ENCODE measurements around the gene ZNF280D.

DNA sequence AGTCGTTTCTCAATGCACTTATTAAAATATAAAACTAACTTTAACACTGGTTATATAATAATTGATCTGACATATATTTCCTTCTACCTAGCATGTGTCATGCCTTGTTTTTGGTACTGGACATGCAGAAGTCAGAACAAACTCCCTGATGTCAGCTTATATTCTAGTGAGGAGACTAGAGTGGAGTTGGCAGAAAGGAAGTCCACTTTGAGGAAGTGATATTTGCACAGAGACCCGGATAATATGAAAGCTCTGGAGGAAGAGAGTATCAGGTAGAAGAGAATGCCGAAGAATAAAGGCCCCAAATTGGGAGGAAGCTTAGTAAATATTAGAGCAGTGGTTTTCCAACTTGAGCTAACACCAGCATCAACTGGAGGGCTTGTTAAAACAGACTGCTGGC lies 24.6 kb upstream of the ZNF280D start:
- TF ChIP-seq YY1 (IDR thresholded peaks at IDR 0.05; ENCODE audit: insufficient read depth, insufficient read length) (no peak), SUZ12 (IDR thresholded peaks at IDR 0.05; ENCODE audit: extremely low read depth, insufficient read depth, insufficient read length) (no peak)
